Stimulated activated CD8-positive, alpha-beta memory T cell treated with anti-CD3 and anti-CD28 coated beads, Interleukin-4, amount 100 ng/mL, for 4 hours (primary cell): ENCODE measurements around the gene RNF130.

Experiments
- DNase-seq, 2 donors: peaks; one replicate each; pipeline ENCODE4 v3.0.0-alpha.2; 2020; ENCODE audit warnings: low read depth in 2 of 2, low spot score in 1 of 2

Gene RNF130

GRCh38 chr5:179918742-179919486, 152.6 kb downstream of the RNF130 start:
- no peak for DNase-seq

- no peak for DNase-seq
These were observed 155.0 kb downstream of the RNF130 start for GRCh38 chr5:179916523-179916922.

GRCh38 chr5:179915406-179915935, 156.1 kb downstream of the RNF130 start:
- DNase-seq: no peak

- DNase-seq: no peak
These were observed 157.4 kb downstream of the RNF130 start for GRCh38 chr5:179914032-179914755.

GRCh38 chr5:179913461-179913860, 158.1 kb downstream of the RNF130 start:
- DNase-seq: no peak

GRCh38 chr5:179912951-179913350, 158.6 kb downstream of the RNF130 start:
- DNase-seq: no peak

- DNase-seq: no peak
These were observed 159.2 kb downstream of the RNF130 start for GRCh38 chr5:179912386-179912785.

GRCh38 chr5:179909224-179909623, 162.3 kb downstream of the RNF130 start:
- DNase-seq: no peak

GRCh38 chr5:179908528-179908927, 163.0 kb downstream of the RNF130 start:
- no peak for DNase-seq

- DNase-seq: peak; percentile 12 to 38
These were observed 163.8 kb downstream of the RNF130 start, which contains the start of gene TBC1D9B for GRCh38 chr5:179907556-179908324. Gene TBC1D9B, minus strand, starts transcription at chr5:179907897. Its CDS starts 76 bp downstream, at chr5:179907821.

GRCh38 chr5:179906795-179907555, 164.6 kb downstream of the RNF130 start:
- no peak for DNase-seq

- no peak for DNase-seq
These were observed 165.2 kb downstream of the RNF130 start for GRCh38 chr5:179906294-179906794.

- DNase-seq: no peak
These were observed 166.4 kb downstream of the RNF130 start for GRCh38 chr5:179905161-179905560.
